OCI-LY1 (cell line): ENCODE data around the gene CRB3.

Source experiments
- H2AFZ ChIP-seq: fragments of 200-600 bp; sonication (generic), shearing (Covaris generic); 2 replicates; pipeline ENCODE4 v1.6.0; 2014; ENCODE audit warnings: antibody characterized with exemption, mild to moderate bottlenecking, low read length
- H3F3A ChIP-seq: fragments of 200-600 bp; sonication (generic), shearing (Covaris generic); 2 replicates; pipeline ENCODE4 v1.6.0; 2014; ENCODE audit warnings: mild to moderate bottlenecking, antibody characterized with exemption, low read length, moderate library complexity; ENCODE audit not compliant: insufficient read depth
- H3K27ac ChIP-seq: fragments of 200-600 bp; sonication (generic); 2 replicates; pipeline ENCODE4 v1.5.1; 2014; ENCODE audit warnings: low read length, mixed run types, mild to moderate bottlenecking, low read depth; ENCODE audit not compliant: poor library complexity, severe bottlenecking
- H3K27me3 ChIP-seq: fragments of 200-600 bp; sonication (generic); 2 replicates; pipeline ENCODE4 v1.6.0; 2014; ENCODE audit warnings: antibody characterized with exemption, mild to moderate bottlenecking, low read length, moderate library complexity; ENCODE audit not compliant: insufficient read depth
- H3K36me3 ChIP-seq: fragments of 200-600 bp; sonication (generic); 2 replicates; pipeline ENCODE4 v1.6.1; 2014; ENCODE audit warnings: mild to moderate bottlenecking, antibody characterized with exemption, low read length, moderate library complexity, mixed read lengths; ENCODE audit not compliant: insufficient read depth
- H3K4me1 ChIP-seq: fragments of 200-600 bp; sonication (generic); 2 replicates; pipeline ENCODE4 v1.5.1; 2014; ENCODE audit warnings: mild to moderate bottlenecking, low read length, moderate library complexity; ENCODE audit not compliant: insufficient read depth, severe bottlenecking
- H3K4me2 ChIP-seq: fragments of 200-600 bp; sonication (generic), shearing (Covaris generic); 2 replicates; pipeline ENCODE4 v1.6.1; 2014; ENCODE audit warnings: low read length
- H3K4me3 ChIP-seq: fragments of 200-600 bp; sonication (generic); 2 replicates; pipeline ENCODE4 v1.5.1; 2014; ENCODE audit warnings: low read length, low read depth, mild to moderate bottlenecking, mixed read lengths; ENCODE audit not compliant: poor library complexity, severe bottlenecking
- H3K79me2 ChIP-seq: fragments of 200-600 bp; shearing (Covaris generic); 2 replicates; pipeline ENCODE4 v1.6.1; 2016; ENCODE audit warnings: mixed run types, low read length, mixed read lengths; ENCODE audit not compliant: insufficient read depth
- H3K9ac ChIP-seq: fragments of 200-600 bp; sonication (generic), shearing (Covaris generic); 2 replicates; pipeline ENCODE4 v1.6.1; 2014; ENCODE audit warnings: mild to moderate bottlenecking, low read length, mixed read lengths
- H3K9me2 ChIP-seq: fragments of 200-600 bp; sonication (generic), shearing (Covaris generic); 2 replicates; pipeline ENCODE4 v1.6.1; 2014; ENCODE audit warnings: low read depth, mild to moderate bottlenecking, low read length, mixed read lengths
- H3K9me3 ChIP-seq: fragments of 200-600 bp; shearing (Covaris generic); 2 replicates; pipeline ENCODE4 v1.6.1; 2014; ENCODE audit warnings: low read length, mixed read lengths
- H4K20me1 ChIP-seq: fragments of 200-600 bp; sonication (generic), shearing (Covaris generic); 2 replicates; pipeline ENCODE4 v1.6.0; 2016; ENCODE audit warnings: mild to moderate bottlenecking, low read length; ENCODE audit not compliant: insufficient read depth
- EZH2 ChIP-seq: fragments of 200-600 bp; sonication (generic), shearing (Covaris generic); IDR thresholded peaks from 2 replicates; pipeline ENCODE4 v1.8.0; 2017; ENCODE audit warnings: borderline replicate concordance, mixed run types, mild to moderate bottlenecking, antibody characterized with exemption, low read length, moderate library complexity, mixed read lengths
- TF ChIP-seq, protein P1 (sequence below): fragments of 200-600 bp; sonication (generic), shearing (Covaris generic); IDR thresholded peaks from 2 replicates; pipeline ENCODE4 v1.5.1; 2017; ENCODE audit warnings: mild to moderate bottlenecking, antibody characterized with exemption, low read length, moderate library complexity, mixed read lengths

The CRB3 gene

GRCh38 chr19:6476896-6477431 lies 12.9 kb downstream of the CRB3 start:
- Histone ChIP-seq H3K9me2 (no peaks in the 10 kb centered on the region), H3K79me2 (no peaks in the 10 kb centered on the region), H3K4me2 (no peak overlapping the region), H3K27ac (no peak overlapping the region), H4K20me1 (no peaks in the 10 kb centered on the region), H3K4me1 (peaks cover 15% of the 10 kb centered on the region), H3K36me3 (peaks cover 36% of the 10 kb centered on the region), H3F3A (no peaks in the 10 kb centered on the region), H3K27me3 (no peaks in the 10 kb centered on the region), H2AFZ (no peak overlapping the region), H3K4me3 (no peak overlapping the region), H3K9ac (no peak overlapping the region), H3K9me3 (no peaks in the 10 kb centered on the region)
- TF ChIP-seq, protein P1, sequence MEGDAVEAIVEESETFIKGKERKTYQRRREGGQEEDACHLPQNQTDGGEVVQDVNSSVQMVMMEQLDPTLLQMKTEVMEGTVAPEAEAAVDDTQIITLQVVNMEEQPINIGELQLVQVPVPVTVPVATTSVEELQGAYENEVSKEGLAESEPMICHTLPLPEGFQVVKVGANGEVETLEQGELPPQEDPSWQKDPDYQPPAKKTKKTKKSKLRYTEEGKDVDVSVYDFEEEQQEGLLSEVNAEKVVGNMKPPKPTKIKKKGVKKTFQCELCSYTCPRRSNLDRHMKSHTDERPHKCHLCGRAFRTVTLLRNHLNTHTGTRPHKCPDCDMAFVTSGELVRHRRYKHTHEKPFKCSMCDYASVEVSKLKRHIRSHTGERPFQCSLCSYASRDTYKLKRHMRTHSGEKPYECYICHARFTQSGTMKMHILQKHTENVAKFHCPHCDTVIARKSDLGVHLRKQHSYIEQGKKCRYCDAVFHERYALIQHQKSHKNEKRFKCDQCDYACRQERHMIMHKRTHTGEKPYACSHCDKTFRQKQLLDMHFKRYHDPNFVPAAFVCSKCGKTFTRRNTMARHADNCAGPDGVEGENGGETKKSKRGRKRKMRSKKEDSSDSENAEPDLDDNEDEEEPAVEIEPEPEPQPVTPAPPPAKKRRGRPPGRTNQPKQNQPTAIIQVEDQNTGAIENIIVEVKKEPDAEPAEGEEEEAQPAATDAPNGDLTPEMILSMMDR = no peak
- TF ChIP-seq EZH2 = no peak

GRCh38 chr19:6478815-6479214 lies 14.7 kb downstream of the CRB3 start:
- no peaks in the 10 kb centered on the region for H3K27me3 ChIP-seq
- peaks cover 26% of the 10 kb centered on the region for H3K4me1 ChIP-seq
- no peak overlapping the region for H3K9ac ChIP-seq
- H4K20me1 ChIP-seq = no peaks in the 10 kb centered on the region
- H3K4me2 ChIP-seq = no peak overlapping the region
- H3K9me2 ChIP-seq = no peaks in the 10 kb centered on the region
- H3K4me3 ChIP-seq = no peak overlapping the region
- no peak for TF ChIP-seq EZH2
- TF ChIP-seq, protein P1 = no peak
- peaks cover 36% of the 10 kb centered on the region for H3K36me3 ChIP-seq
- no peaks in the 10 kb centered on the region for H3K79me2 ChIP-seq
- H3F3A ChIP-seq = no peaks in the 10 kb centered on the region
- no peaks in the 10 kb centered on the region for H3K9me3 ChIP-seq
- H2AFZ ChIP-seq = no peak overlapping the region
- no peak overlapping the region for H3K27ac ChIP-seq

- Histone ChIP-seq H3K27me3 (no peaks in the 10 kb centered on the region), H3K4me1 (peaks cover 26% of the 10 kb centered on the region), H4K20me1 (no peaks in the 10 kb centered on the region), H3K9ac (no peak overlapping the region), H3K4me2 (no peak overlapping the region), H3K9me3 (no peaks in the 10 kb centered on the region), H3K9me2 (no peaks in the 10 kb centered on the region), H3K79me2 (no peaks in the 10 kb centered on the region), H3F3A (no peaks in the 10 kb centered on the region), H2AFZ (no peak overlapping the region), H3K27ac (peak overlapping the region; percentile 27), H3K36me3 (peaks cover 31% of the 10 kb centered on the region), H3K4me3 (no peak overlapping the region)
- TF ChIP-seq, protein P1 = no peak
- no peak for TF ChIP-seq EZH2
Measured at GRCh38 chr19:6479836-6480398, 15.8 kb downstream of the CRB3 start.
